A549 (cell line): Measurements from ENCODE around the gene PBX3.

Experiments used
- BCL3 ChIP-seq: fragments of >200 bp; sonication (Bioruptor Twin); formaldehyde crosslinking; IDR thresholded peaks from 3 replicates; pipeline ENCODE4 v1.6.1; 2016
- CTCF ChIP-seq: fragments of >200 bp; sonication (Bioruptor Twin); formaldehyde crosslinking; IDR thresholded peaks from 3 replicates; pipeline ENCODE4 v1.5.1; 2016
- POLR2A ChIP-seq: IDR thresholded peaks from 2 replicates; pipeline ENCODE4 v1.6.1; 2012; ENCODE audit warnings: mild to moderate bottlenecking, low read length
- RCOR1 ChIP-seq: fragments of 150-350 bp; IDR thresholded peaks from 2 replicates; pipeline ENCODE4 v1.6.1; 2014; ENCODE audit warnings: antibody characterized with exemption, low read length, low read depth
- RFX5 ChIP-seq: fragments of 450-650 bp; IDR thresholded peaks from 2 replicates; pipeline ENCODE4 v1.7.1; 2014; ENCODE audit warnings: antibody characterized with exemption, mild to moderate bottlenecking, moderate library complexity
- USF2 ChIP-seq: fragments of 450-650 bp; IDR thresholded peaks from 2 replicates; pipeline ENCODE4 v1.6.1; 2014; ENCODE audit warnings: antibody characterized with exemption

- TF ChIP-seq USF2: no peak
- no peak for TF ChIP-seq RCOR1
- no peak for TF ChIP-seq CTCF
- TF ChIP-seq BCL3: no peak
- no peak for TF ChIP-seq POLR2A
- TF ChIP-seq RFX5: no peak
Observed at GRCh38 chr9:125705893-125706292, 41.3 kb upstream of the PBX3 start.
